Left ventricle myocardium inferior (tissue), 1 donor: ENCODE results near the gene LPAR2. TPM values are rescaled to one million over a fixed set of nuclear protein-coding genes. Genes with fewer than 3 reads are reported as not detected.

Source experiments
- DNase-seq: peaks from one replicate; pipeline ENCODE4 v3.0.0-alpha.2; 2020
- H3K27ac ChIP-seq: fragments of 200-600 bp; replicated peaks from 2 replicates; pipeline ENCODE4 v1.8.0; 2021
- H3K27me3 ChIP-seq: fragments of 200-600 bp; 2 replicates; pipeline ENCODE4 v1.8.0; 2021; ENCODE audit warnings: low read depth
- H3K36me3 ChIP-seq: fragments of 200-600 bp; 2 replicates; pipeline ENCODE4 v1.8.0; 2021
- H3K4me1 ChIP-seq: fragments of 200-600 bp; 2 replicates; pipeline ENCODE4 v1.8.0; 2021
- H3K4me3 ChIP-seq: fragments of 200-600 bp; 2 replicates; pipeline ENCODE4 v1.8.0; 2021; ENCODE audit warnings: mild to moderate bottlenecking, moderate library complexity
- H3K9me3 ChIP-seq: fragments of 200-600 bp; replicated peaks from 2 replicates; pipeline ENCODE4 v1.8.0; 2021
- CTCF ChIP-seq: fragments of 200-600 bp; IDR thresholded peaks from 2 replicates; pipeline ENCODE4 v1.8.0; 2021; ENCODE audit warnings: antibody characterized with exemption, mild to moderate bottlenecking, borderline replicate concordance
- intact Hi-C: fragments of 100-400 bp; cut with micrococcal nuclease; formaldehyde crosslinking; loops from one replicate; pipeline ENCODE4 v1.11.0; 2022
- total RNA-seq: library from RNA; stranded (reverse); fragmentation: NEBNext Ultra II Directional; extraction: Animal tissue kit (Norgen Biotek cat#: 25700); gene quantifications from one replicate; pipeline ENCODE4 v1.2.1, GENCODE V29; 2021
- donor health status: DM: no; HTN: yes; CAD: no; lungs with severe emphysema.

Gene LPAR2
- total RNA-seq, 1 donor from 2014 or later, result 0.88 TPM

- peaks cover 6% of the 10 kb centered on the region for H3K27me3 ChIP-seq
- intact Hi-C loops, result no loop called here
- no peak for DNase-seq
- H3K36me3 ChIP-seq, result no peaks in the 10 kb centered on the region
- H3K27ac ChIP-seq, result no peak overlapping the region
- no peak for TF ChIP-seq CTCF
- no peaks in the 10 kb centered on the region for H3K9me3 ChIP-seq
- H3K4me1 ChIP-seq, result no peaks in the 10 kb centered on the region
- no peak overlapping the region for H3K4me3 ChIP-seq
These were observed 30.2 kb downstream of the LPAR2 start for GRCh38 chr19:19597809-19598306.

GRCh38 chr19:19595171-19595701, 32.8 kb downstream of the LPAR2 start:
- Histone ChIP-seq H3K4me1 (peaks cover 7% of the 10 kb centered on the region), H3K4me3 (no peak overlapping the region), H3K27me3 (no peaks in the 10 kb centered on the region), H3K36me3 (no peaks in the 10 kb centered on the region), H3K9me3 (no peaks in the 10 kb centered on the region), H3K27ac (no peak overlapping the region)
- DNase-seq, result no peak
- no peak for TF ChIP-seq CTCF
- intact Hi-C loops, result no loop called here

- Histone ChIP-seq H3K27me3 (no peaks in the 10 kb centered on the region), H3K36me3 (no peaks in the 10 kb centered on the region), H3K4me3 (no peak overlapping the region), H3K4me1 (peaks cover 7% of the 10 kb centered on the region), H3K9me3 (no peaks in the 10 kb centered on the region), H3K27ac (no peak overlapping the region)
- DNase-seq, result no peak
- intact Hi-C loops, result no loop called here
- TF ChIP-seq CTCF, result no peak
These were observed 33.6 kb downstream of the LPAR2 start for GRCh38 chr19:19594381-19594780.

- Histone ChIP-seq H3K9me3 (no peaks in the 10 kb centered on the region), H3K27me3 (no peaks in the 10 kb centered on the region), H3K27ac (no peak overlapping the region), H3K4me1 (peaks cover 7% of the 10 kb centered on the region), H3K4me3 (no peak overlapping the region), H3K36me3 (no peaks in the 10 kb centered on the region)
- no peak for DNase-seq
- intact Hi-C loops, result no loop called here
- TF ChIP-seq CTCF, result no peak
These were observed 35.3 kb downstream of the LPAR2 start for GRCh38 chr19:19592690-19593089.

GRCh38 chr19:19591133-19591825, 36.7 kb downstream of the LPAR2 start:
- intact Hi-C loops, result no loop called here
- Histone ChIP-seq H3K27me3 (no peaks in the 10 kb centered on the region), H3K4me3 (no peak overlapping the region), H3K9me3 (no peaks in the 10 kb centered on the region), H3K4me1 (peaks cover 7% of the 10 kb centered on the region), H3K36me3 (no peaks in the 10 kb centered on the region), H3K27ac (no peak overlapping the region)
- no peak for DNase-seq
- TF ChIP-seq CTCF, result no peak
